Measurements from ENCODE around the gene NSRP1. TPM values are rescaled to one million over a fixed set of nuclear protein-coding genes. Genes with fewer than 3 reads are reported as not detected.

NSRP1 gene
- total and polyA plus RNA-seq, 4 donors, result 22.3 to 33.5 (median 23.8) TPM

DNA sequence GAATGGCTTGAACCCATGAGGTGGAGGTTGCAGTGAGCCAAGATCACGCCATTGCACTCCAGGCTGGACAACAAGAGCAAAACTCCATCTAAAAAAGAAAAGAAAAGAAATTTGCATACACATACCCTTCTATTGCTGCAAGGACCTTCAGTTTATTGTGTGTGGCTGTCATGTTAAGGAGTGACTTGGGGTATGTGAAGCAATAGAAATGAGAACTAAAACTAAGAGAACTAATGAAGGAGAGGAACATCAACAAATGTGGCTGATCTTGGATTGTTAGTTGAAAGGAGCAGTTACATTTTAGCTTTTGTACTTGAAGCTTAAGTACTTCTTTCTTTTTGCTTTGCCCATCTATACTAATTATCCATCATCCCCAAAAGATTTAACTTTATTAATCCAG is 12.7 kb upstream of the NSRP1 start:
- Histone ChIP-seq H3K9ac (ENCODE audit: insufficient read depth in 1 of 2, low read length in 2 of 2) (no peak overlapping the region), H3K27me3 (ENCODE audit: control insufficient read depth in 3 of 3, insufficient read depth in 3 of 3, low read length in 2 of 3) (peaks cover 0 to 5% (median under 1%) of the 10 kb centered on the region in 3 donors), H3K4me3 (no peak overlapping the region), H3K36me3 (ENCODE audit: control insufficient read depth in 4 of 4, insufficient read depth in 4 of 4, low read length in 4 of 4) (no peaks in the 10 kb centered on the region), H3K27ac (ENCODE audit: low read depth in 1 of 2, low read length in 1 of 2) (no peak overlapping the region), H3K4me1 (ENCODE audit: control insufficient read depth in 5 of 5, insufficient read depth in 5 of 5, low read length in 5 of 5) (peaks cover 0 to 4% (median 0%) of the 10 kb centered on the region in 5 donors), H3K9me3 (ENCODE audit: control insufficient read depth in 4 of 4, insufficient read depth in 3 of 4, low read length in 3 of 4) (no peaks in the 10 kb centered on the region)
- 81 to 87% methylated on average over 1 of the region's 1 CpG for WGBS, 2 donors
- no peak for TF ChIP-seq CTCF (IDR thresholded peaks at IDR 0.05; ENCODE audit: control extremely low read depth, extremely low read depth)
- ATAC-seq (ENCODE audit: insufficient read depth, low FRiP score) (no peak), DNase-seq (no peak)

DNA sequence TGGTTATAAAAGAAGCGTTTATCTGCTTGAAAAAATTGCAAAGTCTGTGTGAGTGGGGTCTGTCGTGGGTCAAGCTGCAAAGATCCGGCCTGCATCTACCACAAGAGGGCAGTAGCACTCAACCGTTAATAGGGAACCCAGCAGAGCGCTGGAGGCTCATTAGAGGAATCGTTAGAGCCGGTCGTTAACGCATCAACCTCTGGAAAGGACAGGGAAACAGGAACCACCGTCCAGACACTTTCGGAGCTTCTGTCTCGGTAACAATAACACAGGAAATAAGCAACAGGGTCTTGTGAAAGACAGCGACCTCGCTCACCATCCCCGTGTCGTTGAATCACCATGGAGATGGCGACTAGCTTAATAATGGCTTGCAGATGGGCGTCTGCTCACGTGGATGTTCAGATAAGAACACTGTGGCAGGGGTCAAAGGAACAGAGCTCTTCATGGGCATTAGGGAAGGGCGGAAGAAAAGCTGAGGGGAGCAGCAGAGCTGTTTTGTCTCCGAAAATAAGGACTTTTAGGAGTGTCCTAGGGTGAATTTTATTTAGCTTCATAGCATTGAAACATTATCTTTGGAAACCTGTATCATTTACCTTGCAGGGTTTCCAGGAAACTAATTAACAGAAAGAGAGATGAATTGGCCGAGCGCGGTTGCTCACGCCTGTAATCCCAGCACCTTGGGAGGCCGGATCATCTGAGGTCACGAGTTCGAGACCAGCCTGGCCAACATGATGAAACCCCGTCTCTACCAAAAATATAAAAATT is 11.9 kb upstream of the NSRP1 start:
- Histone ChIP-seq H3K4me1 (ENCODE audit: control insufficient read depth in 5 of 5, insufficient read depth in 5 of 5, low read length in 5 of 5) (peaks cover 0 to 4% (median 0%) of the 10 kb centered on the region in 5 donors), H3K9me3 (ENCODE audit: control insufficient read depth in 4 of 4, insufficient read depth in 3 of 4, low read length in 3 of 4) (no peaks in the 10 kb centered on the region), H3K27ac (ENCODE audit: low read depth in 1 of 2, low read length in 1 of 2) (peak overlapping the region in 1 of 2 donors; percentile 24), H3K4me3 (no peak overlapping the region), H3K36me3 (ENCODE audit: control insufficient read depth in 4 of 4, insufficient read depth in 4 of 4, low read length in 4 of 4) (no peaks in the 10 kb centered on the region), H3K27me3 (ENCODE audit: control insufficient read depth in 3 of 3, insufficient read depth in 3 of 3, low read length in 2 of 3) (peaks cover 0 to 5% (median 3%) of the 10 kb centered on the region in 3 donors), H3K9ac (ENCODE audit: insufficient read depth in 1 of 2, low read length in 2 of 2) (peak overlapping the region in 1 of 2 donors; percentile 77)
- DNase-seq (peak; percentile 81 to 90 (median 88)), ATAC-seq (ENCODE audit: insufficient read depth, low FRiP score) (peak; percentile 96)
- WGBS, 2 donors, result 22 to 25% methylated on average over 29 of the region's 29 CpGs
- TF ChIP-seq CTCF (IDR thresholded peaks at IDR 0.05; ENCODE audit: control extremely low read depth, extremely low read depth), result peak; percentile 92

GRCh38 chr17:30112794-30113193 is 3.8 kb upstream of the NSRP1 start:
- H3K27me3 ChIP-seq (ENCODE audit: control insufficient read depth in 3 of 3, insufficient read depth in 3 of 3, low read length in 2 of 3), result peaks cover 0 to 3% (median under 1%) of the 10 kb centered on the region in 3 donors
- H3K36me3 ChIP-seq (ENCODE audit: control insufficient read depth in 4 of 4, insufficient read depth in 4 of 4, low read length in 4 of 4), result no peaks in the 10 kb centered on the region
- TF ChIP-seq CTCF (IDR thresholded peaks at IDR 0.05; ENCODE audit: control extremely low read depth, extremely low read depth), result no peak
- H3K4me3 ChIP-seq, result no peak overlapping the region
- ATAC-seq (ENCODE audit: insufficient read depth, low FRiP score) (no peak), DNase-seq (no peak)
- no peak overlapping the region for H3K9ac ChIP-seq (ENCODE audit: insufficient read depth in 1 of 2, low read length in 2 of 2)
- H3K27ac ChIP-seq (ENCODE audit: low read depth in 1 of 2, low read length in 1 of 2), result no peak overlapping the region
- H3K4me1 ChIP-seq (ENCODE audit: control insufficient read depth in 5 of 5, insufficient read depth in 5 of 5, low read length in 5 of 5), result peaks cover 0 to 1% (median 0%) of the 10 kb centered on the region in 5 donors
- H3K9me3 ChIP-seq (ENCODE audit: control insufficient read depth in 4 of 4, insufficient read depth in 3 of 4, low read length in 3 of 4), result no peaks in the 10 kb centered on the region
